ENCODE results near the gene ADAMTSL3.

Gene ADAMTSL3

DNA sequence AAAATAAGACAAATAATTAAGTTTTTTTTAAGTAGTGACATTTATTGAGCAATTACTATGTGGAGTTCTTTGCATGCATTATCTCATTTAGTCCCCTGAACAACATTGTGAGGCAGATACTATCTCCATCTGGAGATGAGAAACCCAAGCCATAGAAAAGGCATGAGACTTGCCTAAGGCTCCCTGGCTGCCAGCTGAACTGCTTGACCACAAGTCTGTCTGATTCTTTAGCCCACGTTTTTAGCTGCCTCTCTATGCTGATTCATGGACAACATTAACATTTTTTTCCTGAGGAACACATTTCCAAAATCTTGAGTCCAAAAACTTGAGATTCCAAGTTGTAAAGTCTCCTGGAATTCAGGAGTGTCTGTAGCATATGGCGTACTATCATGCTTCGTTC is 318.1 kb downstream of the ADAMTSL3 start:
- no peaks in the 10 kb centered on the region for H3K9me3 ChIP-seq (replicated peaks; ENCODE audit: low read length)
- H3K4me1 ChIP-seq (ENCODE audit: control insufficient read depth, insufficient read depth, low read length): no peaks in the 10 kb centered on the region
- no peak overlapping the region for H3K4me2 ChIP-seq (ENCODE audit: low read length)
- no peak overlapping the region for H3K9ac ChIP-seq (ENCODE audit: low read depth, low read length)
- no peaks in the 10 kb centered on the region for H3K27me3 ChIP-seq (ENCODE audit: control insufficient read depth, insufficient read depth, low read length)
- no peaks in the 10 kb centered on the region for H3K36me3 ChIP-seq (ENCODE audit: insufficient read depth, low read length)
- no peak overlapping the region for H3K4me3 ChIP-seq (ENCODE audit: low read length)

DNA sequence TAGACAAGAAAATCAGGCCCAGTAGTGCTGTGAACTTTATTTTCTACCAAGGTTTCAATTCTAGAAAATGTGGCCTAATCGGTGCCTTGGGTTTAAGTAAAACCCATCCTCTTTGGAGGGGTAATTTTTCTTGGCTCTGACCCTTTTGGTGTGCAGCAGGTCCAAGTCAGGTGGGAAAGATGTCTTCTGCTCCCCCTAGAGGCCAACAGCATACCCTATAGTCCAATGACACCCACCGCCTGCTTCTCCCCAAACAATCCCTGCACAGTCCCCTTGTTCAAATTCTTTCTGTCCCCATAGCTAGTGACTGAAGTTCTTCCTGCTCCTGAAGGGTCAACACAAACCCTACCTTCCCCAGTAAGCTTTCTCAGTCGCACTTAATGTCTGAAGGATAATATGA is 319.9 kb downstream of the ADAMTSL3 start:
- Histone ChIP-seq H3K27me3 (ENCODE audit: control insufficient read depth, insufficient read depth, low read length) (no peaks in the 10 kb centered on the region), H3K9me3 (replicated peaks; ENCODE audit: low read length) (no peaks in the 10 kb centered on the region), H3K9ac (ENCODE audit: low read depth, low read length) (no peak overlapping the region), H3K4me2 (ENCODE audit: low read length) (no peak overlapping the region), H3K4me1 (ENCODE audit: control insufficient read depth, insufficient read depth, low read length) (no peaks in the 10 kb centered on the region), H3K4me3 (ENCODE audit: low read length) (no peak overlapping the region), H3K36me3 (ENCODE audit: insufficient read depth, low read length) (no peaks in the 10 kb centered on the region)

DNA sequence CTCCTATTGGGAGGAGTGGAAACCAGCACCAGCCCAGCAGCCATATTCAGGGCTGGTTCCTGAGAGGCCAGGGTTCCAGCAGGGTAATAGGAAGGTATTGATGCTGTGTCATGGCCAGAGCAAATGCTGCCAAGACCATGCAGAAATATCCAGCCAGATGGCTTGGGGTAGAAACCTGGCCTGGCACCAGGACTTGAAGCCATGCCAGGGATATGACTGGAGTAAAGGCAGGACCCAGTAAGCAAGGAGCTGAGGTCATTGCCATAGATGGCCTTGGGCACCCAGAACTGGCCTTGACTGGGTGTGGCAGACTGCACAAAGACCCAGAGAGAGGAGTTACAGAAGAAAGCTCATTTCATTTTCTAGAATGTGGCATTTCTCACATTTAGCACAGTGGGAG is 324.1 kb downstream of the ADAMTSL3 start:
- no peak overlapping the region for H3K4me3 ChIP-seq (ENCODE audit: low read length)
- H3K36me3 ChIP-seq (ENCODE audit: insufficient read depth, low read length): no peaks in the 10 kb centered on the region
- no peaks in the 10 kb centered on the region for H3K27me3 ChIP-seq (ENCODE audit: control insufficient read depth, insufficient read depth, low read length)
- no peak overlapping the region for H3K4me2 ChIP-seq (ENCODE audit: low read length)
- no peaks in the 10 kb centered on the region for H3K4me1 ChIP-seq (ENCODE audit: control insufficient read depth, insufficient read depth, low read length)
- H3K9ac ChIP-seq (ENCODE audit: low read depth, low read length): no peak overlapping the region
- H3K9me3 ChIP-seq (replicated peaks; ENCODE audit: low read length): no peaks in the 10 kb centered on the region

DNA sequence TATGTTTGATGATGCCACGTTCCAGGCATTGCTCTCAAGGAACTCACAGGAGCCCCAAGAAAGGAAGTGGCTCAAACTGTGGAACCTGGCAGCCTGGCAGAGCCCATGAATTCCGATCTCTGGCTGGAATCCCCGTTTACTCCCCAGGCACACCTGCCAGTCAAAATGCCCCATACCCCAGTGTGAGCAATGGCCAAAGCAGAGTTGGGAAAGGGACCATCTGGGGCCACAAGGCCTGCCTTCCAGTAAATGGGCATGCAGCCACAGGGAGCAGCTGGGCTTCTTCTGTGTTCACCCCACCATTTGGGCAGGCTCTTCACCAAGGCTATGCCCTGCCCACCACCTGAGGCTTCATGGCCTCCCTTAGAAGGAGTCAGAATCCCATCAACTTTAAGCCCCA is 324.7 kb downstream of the ADAMTSL3 start:
- Histone ChIP-seq H3K27me3 (ENCODE audit: control insufficient read depth, insufficient read depth, low read length) (no peaks in the 10 kb centered on the region), H3K4me2 (ENCODE audit: low read length) (no peak overlapping the region), H3K4me1 (ENCODE audit: control insufficient read depth, insufficient read depth, low read length) (no peaks in the 10 kb centered on the region), H3K9me3 (replicated peaks; ENCODE audit: low read length) (no peaks in the 10 kb centered on the region), H3K9ac (ENCODE audit: low read depth, low read length) (no peak overlapping the region), H3K36me3 (ENCODE audit: insufficient read depth, low read length) (no peaks in the 10 kb centered on the region), H3K4me3 (ENCODE audit: low read length) (no peak overlapping the region)

DNA sequence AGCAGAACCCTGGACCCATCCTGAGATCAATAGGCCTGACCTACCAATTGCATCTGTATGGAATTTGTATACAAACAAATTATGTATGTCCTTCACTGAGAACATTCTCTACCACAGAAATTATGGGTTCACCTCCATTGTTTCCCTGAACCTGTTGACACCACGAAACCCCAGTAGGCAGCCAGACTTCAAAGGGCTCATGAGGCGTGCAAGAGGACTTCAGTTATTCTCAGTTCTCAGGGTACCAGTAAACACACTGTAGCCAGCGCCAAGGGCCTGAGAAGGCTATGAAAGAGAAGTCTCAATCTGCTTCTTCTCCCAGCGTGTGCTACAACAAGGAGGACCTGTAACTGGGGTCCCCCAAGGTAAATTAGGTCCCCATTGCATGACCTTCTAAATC is 326.7 kb downstream of the ADAMTSL3 start:
- Histone ChIP-seq H3K9me3 (replicated peaks; ENCODE audit: low read length) (no peaks in the 10 kb centered on the region), H3K27me3 (ENCODE audit: control insufficient read depth, insufficient read depth, low read length) (no peaks in the 10 kb centered on the region), H3K9ac (ENCODE audit: low read depth, low read length) (no peak overlapping the region), H3K4me3 (ENCODE audit: low read length) (no peak overlapping the region), H3K4me2 (ENCODE audit: low read length) (no peak overlapping the region), H3K36me3 (ENCODE audit: insufficient read depth, low read length) (no peaks in the 10 kb centered on the region), H3K4me1 (ENCODE audit: control insufficient read depth, insufficient read depth, low read length) (no peaks in the 10 kb centered on the region)

DNA sequence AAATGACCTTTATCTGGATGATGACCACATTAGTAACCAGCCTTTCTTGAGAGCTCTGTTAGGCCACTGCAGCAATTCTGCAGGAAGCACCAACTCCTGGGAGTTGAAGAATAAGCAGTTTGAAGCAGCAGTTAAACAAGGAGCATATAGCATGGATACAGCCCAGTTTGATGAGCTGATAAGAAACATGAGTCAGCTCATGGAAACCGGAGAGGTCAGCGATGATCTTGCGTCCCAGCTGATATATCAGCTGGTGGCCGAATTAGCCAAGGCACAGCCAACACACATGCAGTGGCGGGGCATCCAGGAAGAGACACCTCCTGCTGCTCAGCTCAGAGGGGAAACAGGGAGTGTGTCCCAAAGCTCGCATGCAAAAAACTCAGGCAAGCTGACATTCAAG is 328.8 kb downstream of the ADAMTSL3 start:
- Histone ChIP-seq H3K36me3 (ENCODE audit: insufficient read depth, low read length) (no peaks in the 10 kb centered on the region), H3K27me3 (ENCODE audit: control insufficient read depth, insufficient read depth, low read length) (no peaks in the 10 kb centered on the region), H3K4me2 (ENCODE audit: low read length) (no peak overlapping the region), H3K9ac (ENCODE audit: low read depth, low read length) (no peak overlapping the region), H3K9me3 (replicated peaks; ENCODE audit: low read length) (no peaks in the 10 kb centered on the region), H3K4me1 (ENCODE audit: control insufficient read depth, insufficient read depth, low read length) (no peaks in the 10 kb centered on the region), H3K4me3 (ENCODE audit: low read length) (no peak overlapping the region)

DNA sequence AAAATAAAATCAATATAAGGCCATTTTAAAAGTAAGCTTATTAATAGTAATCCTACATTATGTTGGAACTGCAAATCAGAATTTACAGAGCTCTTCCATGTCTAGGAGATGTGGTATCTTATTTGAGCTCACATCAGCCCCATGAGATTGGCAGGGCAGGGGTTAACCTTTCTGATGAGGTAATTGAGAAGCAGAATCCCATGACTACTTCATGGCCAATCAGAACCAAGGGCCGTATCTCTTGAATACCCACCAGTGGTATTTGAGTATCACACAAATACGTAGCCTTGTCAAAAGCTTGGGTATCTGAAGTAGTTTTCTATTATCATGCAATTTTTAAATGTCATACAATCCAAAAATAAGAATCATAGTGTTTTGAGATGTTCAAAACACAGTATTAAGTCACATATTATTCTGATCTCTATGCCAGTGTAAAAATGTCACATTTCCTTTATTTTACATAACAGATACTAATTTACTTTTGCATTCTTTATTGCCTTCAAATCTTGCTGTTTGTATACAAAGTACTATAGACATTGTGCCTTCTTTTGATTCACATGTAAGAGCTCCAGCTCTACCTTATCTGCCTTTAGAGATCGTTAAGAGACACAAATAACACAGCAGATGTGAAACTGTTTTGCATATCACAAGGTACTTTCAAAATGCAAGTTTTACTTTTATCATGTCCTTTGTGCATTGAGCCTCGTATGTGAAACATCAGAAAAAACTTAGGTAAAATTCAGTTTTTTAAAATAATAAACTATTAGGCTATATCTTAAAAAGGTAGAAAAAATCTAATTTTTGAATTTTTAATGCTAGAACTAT is 329.9 kb downstream of the ADAMTSL3 start:
- Histone ChIP-seq H3K4me1 (ENCODE audit: control insufficient read depth, insufficient read depth, low read length) (no peaks in the 10 kb centered on the region), H3K36me3 (ENCODE audit: insufficient read depth, low read length) (no peaks in the 10 kb centered on the region), H3K4me2 (ENCODE audit: low read length) (no peak overlapping the region), H3K27me3 (ENCODE audit: control insufficient read depth, insufficient read depth, low read length) (no peaks in the 10 kb centered on the region), H3K9me3 (replicated peaks; ENCODE audit: low read length) (no peaks in the 10 kb centered on the region), H3K4me3 (ENCODE audit: low read length) (no peak overlapping the region), H3K9ac (ENCODE audit: low read depth, low read length) (no peak overlapping the region)

DNA sequence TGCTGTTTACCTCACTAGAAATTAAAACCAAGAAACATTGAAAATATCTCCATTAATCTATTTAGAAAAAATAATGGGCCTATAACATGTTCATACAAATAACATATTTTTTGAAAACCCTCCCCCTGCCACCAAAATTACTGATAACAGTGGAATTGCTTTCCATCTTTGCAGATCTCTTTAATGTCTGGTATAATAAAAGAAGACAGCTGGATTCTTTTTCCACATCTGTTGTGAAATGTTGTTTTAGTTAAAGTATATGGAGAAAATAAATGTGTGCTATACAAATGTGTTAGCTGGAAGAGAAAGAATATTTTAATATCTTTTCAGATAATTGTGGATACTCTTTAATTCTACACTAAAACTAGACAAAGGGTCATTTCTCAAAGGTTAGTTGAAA is 330.7 kb downstream of the ADAMTSL3 start:
- Histone ChIP-seq H3K4me3 (ENCODE audit: low read length) (no peak overlapping the region), H3K4me1 (ENCODE audit: control insufficient read depth, insufficient read depth, low read length) (no peaks in the 10 kb centered on the region), H3K36me3 (ENCODE audit: insufficient read depth, low read length) (no peaks in the 10 kb centered on the region), H3K9me3 (replicated peaks; ENCODE audit: low read length) (no peaks in the 10 kb centered on the region), H3K27me3 (ENCODE audit: control insufficient read depth, insufficient read depth, low read length) (no peaks in the 10 kb centered on the region), H3K4me2 (ENCODE audit: low read length) (no peak overlapping the region), H3K9ac (ENCODE audit: low read depth, low read length) (no peak overlapping the region)

DNA sequence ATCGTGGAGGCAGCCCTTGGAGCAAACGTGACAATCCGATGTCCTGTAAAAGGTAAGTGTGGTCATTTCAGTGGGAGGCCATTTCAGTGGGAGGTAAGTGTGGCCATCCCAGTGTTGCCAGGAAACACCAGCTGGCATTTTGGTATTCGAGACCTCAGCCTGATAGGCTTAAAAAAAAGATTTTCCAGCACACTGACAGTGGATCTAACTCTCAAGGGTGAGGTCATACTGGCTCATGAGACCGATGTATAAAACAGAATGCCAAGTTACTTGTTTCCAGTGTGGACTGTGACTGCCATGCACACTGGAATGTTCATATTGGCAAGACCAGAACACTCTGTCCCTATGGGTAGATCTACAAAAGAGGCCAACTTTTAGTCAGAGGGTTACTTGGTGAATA is 337.2 kb downstream of the ADAMTSL3 start:
- Histone ChIP-seq H3K4me1 (ENCODE audit: control insufficient read depth, insufficient read depth, low read length) (no peaks in the 10 kb centered on the region), H3K27me3 (ENCODE audit: control insufficient read depth, insufficient read depth, low read length) (no peaks in the 10 kb centered on the region), H3K4me3 (ENCODE audit: low read length) (no peak overlapping the region), H3K9me3 (replicated peaks; ENCODE audit: low read length) (no peaks in the 10 kb centered on the region), H3K36me3 (ENCODE audit: insufficient read depth, low read length) (no peaks in the 10 kb centered on the region), H3K9ac (ENCODE audit: low read depth, low read length) (no peak overlapping the region), H3K4me2 (ENCODE audit: low read length) (no peak overlapping the region)

DNA sequence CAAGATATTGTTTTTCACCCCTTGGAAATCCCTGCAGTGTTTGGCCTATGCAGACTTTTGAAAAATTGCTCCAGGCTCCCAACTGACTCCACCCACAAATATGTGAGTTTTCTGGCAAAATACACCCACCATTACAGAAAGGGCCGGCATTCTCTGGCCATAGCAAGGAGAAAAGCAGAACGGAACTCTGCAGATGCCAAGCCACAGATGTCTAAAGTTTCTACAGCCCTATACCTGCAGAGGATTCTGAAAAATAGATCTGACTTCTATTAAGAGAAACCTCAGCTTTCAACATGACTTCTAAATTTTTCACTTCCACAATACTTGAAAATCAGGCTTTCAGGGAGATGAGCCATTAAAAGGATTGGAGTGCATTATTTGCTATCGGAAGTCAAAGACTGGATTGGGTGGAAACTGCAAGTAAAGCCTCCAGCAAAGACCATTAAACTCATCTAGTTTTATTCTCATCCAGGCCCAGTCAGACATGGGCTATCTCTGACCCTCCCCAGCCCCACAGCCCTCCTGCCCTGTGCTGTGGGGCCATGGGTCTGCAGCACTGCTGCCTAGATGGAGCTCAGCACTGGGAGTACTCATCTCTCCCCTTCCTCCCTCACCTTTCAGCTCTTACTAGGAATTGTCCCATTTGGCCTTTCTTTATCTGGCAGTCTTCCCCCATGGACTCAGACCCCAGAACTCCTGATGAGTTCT is 338.6 kb downstream of the ADAMTSL3 start:
- H3K9me3 ChIP-seq (replicated peaks; ENCODE audit: low read length): no peaks in the 10 kb centered on the region
- no peaks in the 10 kb centered on the region for H3K36me3 ChIP-seq (ENCODE audit: insufficient read depth, low read length)
- no peak overlapping the region for H3K9ac ChIP-seq (ENCODE audit: low read depth, low read length)
- H3K4me3 ChIP-seq (ENCODE audit: low read length): no peak overlapping the region
- no peak overlapping the region for H3K4me2 ChIP-seq (ENCODE audit: low read length)
- H3K27me3 ChIP-seq (ENCODE audit: control insufficient read depth, insufficient read depth, low read length): no peaks in the 10 kb centered on the region
- H3K4me1 ChIP-seq (ENCODE audit: control insufficient read depth, insufficient read depth, low read length): no peaks in the 10 kb centered on the region

DNA sequence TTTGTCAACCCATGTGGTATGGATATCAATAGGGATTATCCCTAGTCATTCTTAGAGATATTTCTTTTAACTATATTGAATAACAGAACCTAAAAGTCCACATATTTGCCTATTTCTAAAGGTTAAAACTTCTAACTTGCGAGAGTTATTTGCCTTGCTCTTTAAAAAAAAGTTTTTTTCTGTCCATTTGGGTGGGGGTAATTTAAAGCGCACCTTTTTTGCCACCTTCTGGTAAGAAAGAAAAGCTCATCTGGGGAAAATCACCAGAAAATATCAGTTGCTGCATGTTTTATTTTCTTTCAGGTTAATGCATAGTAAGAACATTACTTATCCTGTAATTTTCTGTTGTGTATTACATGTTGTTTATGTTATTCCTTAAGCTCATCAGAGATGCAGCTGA is 339.7 kb downstream of the ADAMTSL3 start:
- H3K36me3 ChIP-seq (ENCODE audit: insufficient read depth, low read length): no peaks in the 10 kb centered on the region
- H3K4me3 ChIP-seq (ENCODE audit: low read length): no peak overlapping the region
- H3K27me3 ChIP-seq (ENCODE audit: control insufficient read depth, insufficient read depth, low read length): no peaks in the 10 kb centered on the region
- H3K9ac ChIP-seq (ENCODE audit: low read depth, low read length): no peak overlapping the region
- H3K4me1 ChIP-seq (ENCODE audit: control insufficient read depth, insufficient read depth, low read length): no peaks in the 10 kb centered on the region
- H3K9me3 ChIP-seq (replicated peaks; ENCODE audit: low read length): no peaks in the 10 kb centered on the region
- no peak overlapping the region for H3K4me2 ChIP-seq (ENCODE audit: low read length)

DNA sequence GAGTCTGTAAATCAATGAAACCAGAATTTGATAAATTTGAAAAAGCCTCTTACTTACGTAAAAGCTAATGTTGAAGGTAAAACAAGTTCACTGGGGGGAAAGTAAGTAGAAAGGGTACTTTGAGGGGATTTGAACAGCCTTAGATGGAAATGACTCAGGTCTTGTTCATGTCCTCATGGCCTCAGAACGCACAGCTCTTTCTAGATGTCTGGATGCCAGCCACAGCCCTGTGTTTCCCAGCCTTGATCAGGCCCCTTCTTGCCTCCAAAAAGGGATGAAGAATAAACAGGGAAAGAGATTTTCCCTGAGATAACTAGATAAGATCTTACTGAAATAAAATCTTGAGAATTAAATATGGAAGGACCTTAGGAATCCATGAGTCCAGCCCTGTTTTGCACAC is 344.6 kb downstream of the ADAMTSL3 start:
- H3K9me3 ChIP-seq (replicated peaks; ENCODE audit: low read length): no peaks in the 10 kb centered on the region
- H3K4me2 ChIP-seq (ENCODE audit: low read length): no peak overlapping the region
- H3K9ac ChIP-seq (ENCODE audit: low read depth, low read length): no peak overlapping the region
- H3K27me3 ChIP-seq (ENCODE audit: control insufficient read depth, insufficient read depth, low read length): no peaks in the 10 kb centered on the region
- H3K36me3 ChIP-seq (ENCODE audit: insufficient read depth, low read length): no peaks in the 10 kb centered on the region
- peaks cover 13% of the 10 kb centered on the region for H3K4me1 ChIP-seq (ENCODE audit: control insufficient read depth, insufficient read depth, low read length)
- H3K4me3 ChIP-seq (ENCODE audit: low read length): no peak overlapping the region

Measured in skeletal muscle satellite cell (primary cell).